HUES6 (cell line): ENCODE results near the gene TVP23A.
"Not testable (repeated sequence)": the region's sequence is repeated elsewhere in the genome, so short reads cannot be mapped to it uniquely, and the experiment has no call there.

Source experiments
- H3K27ac ChIP-seq: 2 replicates; pipeline ENCODE4 v1.7.0; 2013; ENCODE audit warnings: low read depth, mild to moderate bottlenecking, low read length, inconsistent platforms
- H3K27me3 ChIP-seq: 2 replicates; pipeline ENCODE4 v1.6.1; 2013; ENCODE audit warnings: low read length; ENCODE audit not compliant: control insufficient read depth, insufficient read depth
- H3K36me3 ChIP-seq: 2 replicates; pipeline ENCODE4 v1.6.1; 2013; ENCODE audit warnings: low read length; ENCODE audit not compliant: control insufficient read depth, insufficient read depth
- H3K4me1 ChIP-seq: 2 replicates; pipeline ENCODE4 v1.6.1; 2013; ENCODE audit warnings: low read length; ENCODE audit not compliant: control insufficient read depth, insufficient read depth
- H3K4me3 ChIP-seq: 2 replicates; pipeline ENCODE4 v1.5.1; 2013; ENCODE audit warnings: low read depth, low read length
- H3K9ac ChIP-seq: one replicate; pipeline ENCODE4 v1.6.1; 2013; ENCODE audit warnings: mild to moderate bottlenecking, low read length
- H3K9me3 ChIP-seq: 2 replicates; pipeline ENCODE4 v1.6.1; 2013; ENCODE audit warnings: low read depth, low read length; ENCODE audit not compliant: control insufficient read depth, insufficient read depth

Gene TVP23A

DNA sequence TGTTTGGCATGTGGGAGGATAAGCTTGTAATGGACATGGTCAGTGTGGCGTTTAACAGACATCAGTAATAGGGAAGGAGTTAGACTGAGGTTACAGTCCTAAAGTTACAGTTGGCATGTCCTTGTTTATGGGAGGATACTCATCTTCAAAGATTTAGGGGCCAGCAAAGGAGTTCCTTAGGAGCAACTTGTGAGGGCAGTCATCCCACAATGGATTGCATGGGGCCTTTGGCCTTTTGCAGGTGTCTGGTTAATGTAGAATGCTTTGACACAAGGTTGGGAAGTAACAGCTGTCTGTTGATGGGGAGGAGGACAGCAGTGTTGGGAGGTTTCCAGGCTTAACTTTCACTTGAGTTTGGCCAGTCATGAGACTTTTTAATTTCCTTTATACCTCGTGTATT lies 72.8 kb downstream of the TVP23A start:
- no peak overlapping the region for H3K27ac ChIP-seq
- H3K27me3 ChIP-seq, result no peaks in the 10 kb centered on the region
- H3K4me3 ChIP-seq, result no peak overlapping the region
- no peak overlapping the region for H3K9ac ChIP-seq
- H3K9me3 ChIP-seq, result no peaks in the 10 kb centered on the region
- no peaks in the 10 kb centered on the region for H3K4me1 ChIP-seq
- H3K36me3 ChIP-seq, result peaks cover 15% of the 10 kb centered on the region

GRCh38 chr16:10744370-10745030 lies 74.1 kb downstream of the TVP23A start:
- Histone ChIP-seq H3K9ac (peak overlapping the region; percentile 60), H3K4me1 (no peaks in the 10 kb centered on the region), H3K9me3 (no peaks in the 10 kb centered on the region), H3K36me3 (peaks cover 13% of the 10 kb centered on the region), H3K4me3 (peak overlapping the region; percentile 61), H3K27ac (no peak overlapping the region), H3K27me3 (no peaks in the 10 kb centered on the region)

GRCh38 chr16:10743610-10744369 lies 74.8 kb downstream of the TVP23A start, which contains the start of gene NUBP1:
Gene NUBP1 (plus strand): TSS chr16:10743842. CDS start chr16:10743864, 22 bp downstream.
- peak within 1 kb of the TSS; percentile 91 for H3K9ac ChIP-seq
- no peaks in the 10 kb centered on the region for H3K4me1 ChIP-seq
- peaks cover 8% of the 10 kb centered on the region; the same call in 1 of the 2 replicates for H3K36me3 ChIP-seq
- H3K27ac ChIP-seq, result peak within 1 kb of the TSS; percentile 76
- H3K4me3 ChIP-seq, result peak within 1 kb of the TSS; percentile 90
- no peaks in the 10 kb centered on the region for H3K9me3 ChIP-seq
- H3K27me3 ChIP-seq, result no peaks in the 10 kb centered on the region

DNA sequence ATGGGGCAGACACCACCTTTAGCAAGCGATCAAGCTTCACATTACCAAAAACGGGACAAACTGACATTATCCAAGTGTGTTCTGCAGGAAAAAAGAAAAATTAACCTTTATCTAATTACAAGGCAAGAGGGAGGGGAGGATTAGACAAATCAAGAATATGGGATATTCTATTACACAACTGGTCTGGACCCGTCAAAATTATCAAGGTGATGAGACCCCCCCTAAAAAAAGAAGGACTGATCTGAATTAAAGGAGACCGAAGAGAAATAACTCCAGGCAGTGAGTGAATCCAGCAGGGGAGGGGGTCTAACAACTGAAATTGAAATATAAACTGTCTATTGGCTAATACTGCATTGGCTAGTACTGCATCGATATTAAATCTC lies 75.4 kb downstream of the TVP23A start:
- H3K9me3 ChIP-seq, result no peaks in the 10 kb centered on the region
- H3K27me3 ChIP-seq, result no peaks in the 10 kb centered on the region
- H3K36me3 ChIP-seq, result peaks cover 6% of the 10 kb centered on the region; the same call in 1 of the 2 replicates
- peak overlapping the region; percentile 90 for H3K4me3 ChIP-seq
- H3K9ac ChIP-seq, result no peak overlapping the region
- H3K27ac ChIP-seq, result no peak overlapping the region
- H3K4me1 ChIP-seq, result no peaks in the 10 kb centered on the region

DNA sequence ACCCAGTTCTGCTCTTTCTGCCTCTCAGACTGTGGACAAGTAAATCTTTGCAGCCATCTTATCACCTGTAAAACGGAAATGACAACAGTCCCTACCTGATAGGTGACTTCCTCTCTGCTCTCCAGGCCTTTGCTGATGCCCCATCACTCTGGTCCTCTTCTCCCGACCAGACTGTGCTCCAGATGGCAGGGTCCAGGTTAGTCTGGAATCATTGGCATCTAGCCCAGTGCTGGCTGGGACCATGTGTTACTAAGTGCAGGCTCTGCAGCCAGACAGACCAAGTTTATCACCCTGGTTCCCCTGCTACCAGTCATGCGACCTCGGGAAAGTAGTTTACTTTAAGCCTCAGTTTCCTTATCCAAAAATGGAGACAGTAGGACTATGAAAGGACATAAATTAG lies 76.8 kb downstream of the TVP23A start:
- no peak overlapping the region for H3K9ac ChIP-seq
- no peak overlapping the region for H3K4me3 ChIP-seq
- H3K4me1 ChIP-seq, result no peaks in the 10 kb centered on the region
- H3K27ac ChIP-seq, result no peak overlapping the region
- H3K36me3 ChIP-seq, result peaks cover under 1% of the 10 kb centered on the region; the same call in 1 of the 2 replicates
- no peaks in the 10 kb centered on the region for H3K27me3 ChIP-seq
- no peaks in the 10 kb centered on the region for H3K9me3 ChIP-seq

- not testable (repeated sequence) for H3K4me1 ChIP-seq, H3K4me3 ChIP-seq, H3K9ac ChIP-seq, H3K9me3 ChIP-seq, H3K27me3 ChIP-seq, H3K27ac ChIP-seq, H3K36me3 ChIP-seq
Observed at GRCh38 chr16:10741249-10741648, 77.3 kb downstream of the TVP23A start.

DNA sequence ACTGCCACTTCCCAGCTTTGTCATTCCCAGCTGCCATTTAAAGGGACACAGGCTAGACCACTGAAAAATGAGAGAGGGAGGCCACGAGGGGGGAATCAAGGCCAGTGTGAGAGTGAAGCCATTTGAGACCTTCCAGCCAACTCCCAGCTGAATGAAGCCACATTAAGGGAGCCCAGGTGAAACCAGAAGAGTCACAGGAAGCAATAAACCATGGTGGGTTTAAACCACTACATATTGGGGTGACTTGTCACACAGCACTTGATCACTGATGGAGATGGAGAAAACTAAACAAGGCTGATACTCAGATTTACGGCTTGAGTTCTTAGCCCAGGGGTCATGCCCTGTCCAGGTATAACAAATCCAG lies 77.8 kb downstream of the TVP23A start:
- H3K4me3 ChIP-seq, result no peak overlapping the region
- no peaks in the 10 kb centered on the region for H3K4me1 ChIP-seq
- H3K27me3 ChIP-seq, result no peaks in the 10 kb centered on the region
- H3K27ac ChIP-seq, result no peak overlapping the region
- H3K36me3 ChIP-seq, result no peaks in the 10 kb centered on the region
- H3K9me3 ChIP-seq, result no peaks in the 10 kb centered on the region
- no peak overlapping the region for H3K9ac ChIP-seq

GRCh38 chr16:10740000-10740844 lies 78.4 kb downstream of the TVP23A start:
- H3K9me3 ChIP-seq, result no peaks in the 10 kb centered on the region
- H3K9ac ChIP-seq, result no peak overlapping the region
- no peak overlapping the region for H3K4me3 ChIP-seq
- H3K27me3 ChIP-seq, result no peaks in the 10 kb centered on the region
- H3K36me3 ChIP-seq, result no peaks in the 10 kb centered on the region
- no peak overlapping the region for H3K27ac ChIP-seq
- H3K4me1 ChIP-seq, result no peaks in the 10 kb centered on the region

DNA sequence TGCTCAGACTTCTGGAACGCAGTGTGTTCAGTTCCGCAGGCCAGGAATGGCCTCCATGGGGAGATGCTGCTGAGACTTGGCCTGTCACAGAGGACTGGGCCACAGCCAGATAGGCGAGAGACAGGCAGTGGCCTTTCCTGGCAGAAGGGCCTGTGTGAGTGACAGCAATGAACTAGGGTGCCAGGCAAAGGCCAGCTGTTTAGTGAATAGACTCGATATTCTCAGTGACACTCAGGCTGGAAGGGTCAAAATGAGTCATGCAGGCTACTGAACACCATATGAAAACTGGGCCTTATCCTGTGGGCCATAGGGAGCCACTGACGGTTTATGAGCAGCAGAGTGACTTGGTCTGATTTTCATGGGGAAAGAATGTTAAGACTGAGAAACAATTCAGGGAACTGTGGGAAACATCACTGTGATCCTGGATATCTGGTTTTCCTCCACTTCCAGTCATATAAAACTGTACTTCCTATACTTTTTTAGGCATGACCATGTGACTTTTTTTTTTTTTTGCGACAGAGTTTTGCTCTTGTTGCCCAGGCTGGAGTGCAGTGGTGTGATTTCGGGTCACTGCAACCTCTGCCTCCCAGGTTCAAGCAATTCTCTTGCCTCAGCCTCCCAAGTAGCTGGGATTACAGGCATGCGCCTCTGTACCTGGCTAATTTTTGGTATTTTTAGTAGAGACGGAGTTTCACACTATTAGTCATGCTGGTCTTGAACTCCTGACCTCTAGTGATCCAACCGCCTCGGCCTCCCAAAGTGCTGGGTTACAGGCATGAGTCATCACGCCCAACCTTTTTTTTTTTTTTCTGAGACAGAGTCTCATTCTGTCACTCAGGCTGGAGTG lies 80.1 kb downstream of the TVP23A start:
- Histone ChIP-seq H3K9ac (no peak overlapping the region), H3K27me3 (no peaks in the 10 kb centered on the region), H3K27ac (no peak overlapping the region), H3K4me3 (no peak overlapping the region), H3K9me3 (no peaks in the 10 kb centered on the region), H3K4me1 (no peaks in the 10 kb centered on the region), H3K36me3 (no peaks in the 10 kb centered on the region)

- no peak overlapping the region for H3K4me3 ChIP-seq
- H3K4me1 ChIP-seq, result no peaks in the 10 kb centered on the region
- H3K27me3 ChIP-seq, result no peaks in the 10 kb centered on the region
- H3K9me3 ChIP-seq, result peaks cover 2% of the 10 kb centered on the region; the same call in 1 of the 2 replicates
- H3K27ac ChIP-seq, result no peak overlapping the region
- H3K36me3 ChIP-seq, result no peaks in the 10 kb centered on the region
- no peak overlapping the region for H3K9ac ChIP-seq
Observed at GRCh38 chr16:10737068-10737625, 81.4 kb downstream of the TVP23A start.
